Cardiac fibroblast (primary cell): ENCODE data around the gene SOD3.

Source experiments
- DNase-seq, 2 donors: peaks; one replicate each; pipeline versions ENCODE4 v3.0.0 to v3.0.0-alpha.2; 2010; ENCODE audit warnings: low read depth in 2 of 2
- H3K4me3 ChIP-seq, 2 donors: replicated peaks in 1 of 2; 1 replicate in 1 of 2; 2 replicates in 1 of 2; pipeline ENCODE4 v1.5.1; 2011; ENCODE audit warnings: low read depth in 2 of 2, low read length in 2 of 2, mild to moderate bottlenecking in 2 of 2, moderate library complexity in 1 of 2
- TF ChIP-seq, protein P1 (sequence below): IDR thresholded peaks from one replicate; pipeline ENCODE4 v1.5.1; 2011; ENCODE audit warnings: low read depth, mild to moderate bottlenecking, low read length, inconsistent platforms

SOD3 gene

DNA sequence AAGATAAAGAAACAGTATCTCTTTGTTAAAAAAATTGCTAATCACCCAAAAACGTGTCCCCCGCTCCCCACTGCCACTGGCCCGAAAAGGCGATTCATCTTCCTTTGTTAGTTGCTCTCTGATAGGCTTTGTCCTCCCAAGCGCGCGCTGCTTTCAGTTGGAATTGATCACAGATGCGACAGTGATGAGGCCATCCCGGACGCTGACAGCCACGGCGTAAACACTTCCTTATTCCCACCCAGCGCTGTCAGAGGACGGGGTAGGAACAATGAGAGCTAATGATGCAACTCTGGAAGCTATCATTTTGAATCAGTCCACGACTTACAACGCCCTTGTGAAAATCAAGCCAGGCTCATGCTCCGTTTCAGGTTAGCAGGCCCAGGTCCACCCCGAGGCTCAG is 21.4 kb downstream of the SOD3 start:
- no peak for DNase-seq
- TF ChIP-seq, protein P1, sequence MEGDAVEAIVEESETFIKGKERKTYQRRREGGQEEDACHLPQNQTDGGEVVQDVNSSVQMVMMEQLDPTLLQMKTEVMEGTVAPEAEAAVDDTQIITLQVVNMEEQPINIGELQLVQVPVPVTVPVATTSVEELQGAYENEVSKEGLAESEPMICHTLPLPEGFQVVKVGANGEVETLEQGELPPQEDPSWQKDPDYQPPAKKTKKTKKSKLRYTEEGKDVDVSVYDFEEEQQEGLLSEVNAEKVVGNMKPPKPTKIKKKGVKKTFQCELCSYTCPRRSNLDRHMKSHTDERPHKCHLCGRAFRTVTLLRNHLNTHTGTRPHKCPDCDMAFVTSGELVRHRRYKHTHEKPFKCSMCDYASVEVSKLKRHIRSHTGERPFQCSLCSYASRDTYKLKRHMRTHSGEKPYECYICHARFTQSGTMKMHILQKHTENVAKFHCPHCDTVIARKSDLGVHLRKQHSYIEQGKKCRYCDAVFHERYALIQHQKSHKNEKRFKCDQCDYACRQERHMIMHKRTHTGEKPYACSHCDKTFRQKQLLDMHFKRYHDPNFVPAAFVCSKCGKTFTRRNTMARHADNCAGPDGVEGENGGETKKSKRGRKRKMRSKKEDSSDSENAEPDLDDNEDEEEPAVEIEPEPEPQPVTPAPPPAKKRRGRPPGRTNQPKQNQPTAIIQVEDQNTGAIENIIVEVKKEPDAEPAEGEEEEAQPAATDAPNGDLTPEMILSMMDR: no peak
- H3K4me3 ChIP-seq: no peak overlapping the region

DNA sequence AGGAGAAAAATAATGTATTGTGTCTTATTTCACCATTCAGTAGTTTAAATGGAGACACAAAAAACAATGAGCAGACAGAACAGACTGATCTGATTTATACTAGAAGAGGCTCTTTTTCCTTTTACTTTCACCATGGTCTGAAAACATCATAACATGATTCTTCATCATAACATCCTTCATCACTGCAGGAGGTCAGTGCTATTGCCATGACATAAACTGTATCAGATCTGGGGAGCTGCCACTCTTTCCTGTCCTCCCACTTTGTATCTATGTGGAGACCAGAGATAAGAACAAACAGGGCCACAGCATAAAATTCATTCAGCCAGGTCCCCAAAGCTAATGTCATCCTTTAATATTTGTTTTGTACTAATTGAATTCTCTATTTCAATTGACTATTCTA is 25.2 kb downstream of the SOD3 start:
- no peak overlapping the region for H3K4me3 ChIP-seq
- DNase-seq: no peak
- TF ChIP-seq, protein P1: no peak

- TF ChIP-seq, protein P1: no peak
- H3K4me3 ChIP-seq: no peak overlapping the region
- no peak for DNase-seq
These were observed 29.3 kb downstream of the SOD3 start for GRCh38 chr4:24824720-24825119.

DNA sequence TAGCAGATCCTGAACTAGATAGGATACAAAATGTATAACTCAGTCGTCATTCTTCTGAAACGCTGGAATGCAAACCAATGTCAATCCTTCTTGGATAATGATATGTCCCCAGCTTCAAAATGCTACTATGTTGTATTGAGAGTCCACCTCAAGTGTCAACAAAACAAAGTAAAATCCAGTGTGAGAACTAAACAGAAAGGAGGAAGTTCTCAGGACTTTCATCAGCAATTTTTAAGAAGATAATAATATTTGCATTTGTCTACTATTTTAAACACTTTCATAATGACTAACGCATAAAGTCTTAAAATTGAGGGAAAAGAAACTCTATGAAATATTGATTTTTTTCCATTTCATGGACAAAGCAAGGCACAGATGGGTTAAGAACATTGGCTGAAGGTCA is 36.3 kb downstream of the SOD3 start:
- DNase-seq: no peak
- H3K4me3 ChIP-seq: no peak overlapping the region
- TF ChIP-seq, protein P1: no peak

GRCh38 chr4:24835696-24836095 is 40.3 kb downstream of the SOD3 start:
- TF ChIP-seq, protein P1: no peak
- no peak for DNase-seq
- H3K4me3 ChIP-seq: no peak overlapping the region

GRCh38 chr4:24836661-24837242 is 41.4 kb downstream of the SOD3 start:
- no peak for DNase-seq

More at GRCh38 chr4:24836661-24837242, 41.4 kb downstream of the SOD3 start:
- TF ChIP-seq, protein P1: no peak
- H3K4me3 ChIP-seq: no peak overlapping the region
